Activated CD8-positive, alpha-beta memory T cell treated with anti-CD3 and anti-CD28 coated beads for 4 hours (primary cell): ENCODE results near the gene RGS21.
"Not testable (repeated sequence)": the region's sequence is repeated elsewhere in the genome, so short reads cannot be mapped to it uniquely, and the experiment has no call there.

Source experiments
- DNase-seq, 2 donors: peaks; one replicate each; pipeline ENCODE4 v3.0.0-alpha.2; 2020; ENCODE audit warnings: low read depth in 2 of 2

Gene RGS21, protein sequence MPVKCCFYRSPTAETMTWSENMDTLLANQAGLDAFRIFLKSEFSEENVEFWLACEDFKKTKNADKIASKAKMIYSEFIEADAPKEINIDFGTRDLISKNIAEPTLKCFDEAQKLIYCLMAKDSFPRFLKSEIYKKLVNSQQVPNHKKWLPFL

GRCh38 chr1:192316942-192317450, at the start of gene RGS21:
Gene RGS21, plus strand, starts transcription at chr1:192316992. Its CDS starts 26,045 bp downstream, at chr1:192343037.
- no peak for DNase-seq

DNA sequence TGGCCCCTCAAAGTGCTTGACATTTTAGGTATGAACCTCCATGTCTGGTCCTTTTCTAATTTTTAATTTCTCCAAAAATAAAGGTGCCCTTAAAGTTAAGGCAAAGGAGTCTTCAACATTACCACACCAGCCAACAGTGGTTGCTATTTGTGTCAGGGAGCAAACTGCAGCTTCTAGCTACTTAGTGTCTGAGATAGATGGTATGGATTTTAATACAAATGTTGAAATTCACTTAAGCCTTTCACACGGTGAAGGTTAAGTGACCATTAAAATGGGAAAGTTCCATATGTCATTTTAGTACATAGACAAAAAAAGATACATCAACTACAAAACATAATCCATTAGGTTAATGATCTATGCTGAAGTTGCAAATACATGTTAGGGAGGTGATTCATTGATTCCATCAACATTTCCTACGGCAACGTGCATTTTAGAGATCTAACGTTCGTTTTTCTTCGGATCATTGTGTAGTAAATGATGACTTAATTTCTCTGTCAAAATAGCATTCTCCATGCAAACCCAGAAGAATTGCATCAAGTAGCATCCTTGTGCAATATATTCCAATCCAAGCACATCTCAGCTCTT, 48.2 kb upstream of the RGS21 start:
- no peak for DNase-seq

DNA sequence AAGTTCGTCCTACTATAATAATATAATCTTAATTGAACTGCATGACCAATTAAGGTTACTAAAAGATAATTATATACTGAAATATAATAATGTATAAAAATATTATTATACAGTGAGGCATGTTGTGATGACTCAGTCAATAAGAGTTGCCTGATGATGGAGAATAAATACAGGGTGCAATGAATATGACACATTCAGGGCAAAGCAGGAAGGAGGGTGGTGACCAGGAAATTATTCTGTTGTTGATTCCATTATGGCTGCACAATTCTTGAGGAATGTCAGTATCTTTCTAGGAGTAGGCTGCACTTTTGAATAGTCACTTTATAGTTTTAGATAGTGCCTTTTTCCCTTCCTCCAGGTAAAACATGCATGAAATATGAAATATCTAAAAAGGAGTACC, 46.4 kb upstream of the RGS21 start:
- no peak for DNase-seq

- no peak for DNase-seq
Observed at GRCh38 chr1:192272732-192273131, 44.1 kb upstream of the RGS21 start.

- DNase-seq: no peak
Observed at GRCh38 chr1:192274588-192274987, 42.2 kb upstream of the RGS21 start.

- DNase-seq: no peak
Observed at GRCh38 chr1:192277635-192278034, 39.2 kb upstream of the RGS21 start.

GRCh38 chr1:192284927-192285326, 31.9 kb upstream of the RGS21 start:
- no peak for DNase-seq

- no peak for DNase-seq
Observed at GRCh38 chr1:192303029-192303428, 13.8 kb upstream of the RGS21 start.

- not testable (repeated sequence) for DNase-seq
Observed at GRCh38 chr1:192308314-192308713, 8.5 kb upstream of the RGS21 start.

GRCh38 chr1:192311281-192311680, 5.5 kb upstream of the RGS21 start:
- no peak for DNase-seq

DNA sequence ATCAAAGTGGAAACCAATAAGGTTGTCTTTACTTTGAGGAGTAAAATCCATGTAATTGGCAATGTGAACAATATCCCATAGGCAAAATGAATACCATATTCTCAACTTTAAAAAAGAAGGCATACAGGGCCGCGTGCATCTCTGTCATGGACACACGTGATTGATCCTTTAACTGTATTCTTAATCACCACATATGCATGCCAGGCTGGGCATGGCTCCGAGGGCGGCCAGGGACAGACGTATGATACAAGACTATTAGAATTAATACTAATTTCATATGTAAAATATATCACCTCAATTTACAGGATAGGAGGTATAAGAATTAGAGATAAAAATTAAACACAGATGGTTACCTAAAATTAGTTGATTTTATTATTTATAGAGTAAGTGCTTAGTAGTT, 11.2 kb downstream of the RGS21 start:
- no peak for DNase-seq

DNA sequence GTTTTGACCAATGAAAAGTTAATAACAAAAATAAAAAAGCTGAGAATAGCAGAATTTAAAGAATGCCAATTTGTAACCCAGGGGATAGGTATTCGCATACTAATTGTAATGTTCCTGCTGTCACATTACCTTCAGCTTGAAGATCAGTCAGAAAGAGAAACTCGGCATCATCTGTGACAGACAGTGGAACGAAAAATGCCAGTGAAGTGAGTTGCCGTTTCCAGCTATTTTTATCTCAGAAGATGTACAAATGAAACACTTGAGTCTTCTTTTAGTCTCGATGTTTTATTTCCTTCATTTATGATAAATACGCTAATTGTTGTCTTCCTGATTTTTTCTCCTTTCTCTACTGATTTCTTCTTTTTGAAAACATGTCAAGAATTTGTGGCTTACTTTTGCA, 26.1 kb downstream of the RGS21 start:
- DNase-seq: no peak

- DNase-seq: no peak
Observed at GRCh38 chr1:192343344-192343743, 26.6 kb downstream of the RGS21 start.

DNA sequence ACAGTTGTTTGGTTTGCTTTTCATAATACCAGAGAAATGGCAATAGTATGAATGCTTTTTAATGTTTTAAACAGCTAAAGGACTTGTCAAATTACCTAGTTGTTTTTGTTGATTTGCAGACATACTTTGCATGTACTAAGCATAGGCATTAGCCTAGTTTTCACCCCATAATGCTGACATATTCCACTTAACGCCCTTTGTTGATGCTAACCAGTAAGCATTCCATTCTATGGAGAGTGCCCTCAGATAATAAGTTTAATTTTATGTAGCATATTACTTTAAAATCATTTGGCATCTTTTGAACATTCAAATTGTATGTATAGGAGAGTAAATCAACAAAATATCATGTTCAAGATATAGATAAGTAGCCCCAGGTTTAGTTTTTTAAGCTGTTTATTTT, 32.5 kb downstream of the RGS21 start:
- no peak for DNase-seq

GRCh38 chr1:192350356-192350755, 33.6 kb downstream of the RGS21 start:
- no peak for DNase-seq

DNA sequence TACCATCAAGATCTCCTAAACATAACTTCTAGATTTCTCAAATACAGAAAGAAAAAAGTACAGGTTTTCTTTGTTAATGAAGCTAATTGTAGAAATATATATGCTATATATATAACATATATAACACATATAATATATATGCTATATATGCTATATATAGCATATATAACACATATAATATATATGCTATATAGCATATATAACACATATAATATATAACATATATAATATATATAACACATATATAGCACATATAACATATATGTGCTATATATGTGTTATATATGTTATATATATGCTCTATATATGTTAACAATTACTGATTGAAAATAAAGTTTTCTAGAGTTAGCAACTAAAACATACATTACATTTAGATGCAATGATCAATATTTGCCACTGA, 34.8 kb downstream of the RGS21 start:
- DNase-seq: no peak

DNA sequence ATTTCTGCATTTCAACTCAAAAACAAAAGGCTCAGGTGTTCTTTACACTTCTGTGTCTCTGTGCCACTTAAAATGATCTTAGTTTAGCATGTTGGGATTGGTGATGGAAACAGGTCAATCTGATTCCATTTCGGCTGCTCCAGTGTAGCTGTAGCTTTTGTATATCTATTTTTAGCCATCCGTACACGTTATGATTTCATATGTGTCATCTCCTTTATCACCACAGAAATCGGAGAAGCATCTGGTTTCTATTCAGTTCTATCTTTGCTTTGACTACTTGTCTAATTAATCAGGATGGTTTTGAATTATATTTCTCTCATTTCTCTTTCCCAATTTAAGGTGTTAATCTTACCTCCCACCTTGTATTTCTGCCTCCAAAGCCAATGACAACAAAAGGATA, 41.1 kb downstream of the RGS21 start:
- DNase-seq: no peak

- DNase-seq: no peak
Observed at GRCh38 chr1:192358402-192358801, 41.6 kb downstream of the RGS21 start.

GRCh38 chr1:192358822-192359221, 42.0 kb downstream of the RGS21 start:
- no peak for DNase-seq

GRCh38 chr1:192363177-192363576, 46.4 kb downstream of the RGS21 start:
- DNase-seq: no peak

DNA sequence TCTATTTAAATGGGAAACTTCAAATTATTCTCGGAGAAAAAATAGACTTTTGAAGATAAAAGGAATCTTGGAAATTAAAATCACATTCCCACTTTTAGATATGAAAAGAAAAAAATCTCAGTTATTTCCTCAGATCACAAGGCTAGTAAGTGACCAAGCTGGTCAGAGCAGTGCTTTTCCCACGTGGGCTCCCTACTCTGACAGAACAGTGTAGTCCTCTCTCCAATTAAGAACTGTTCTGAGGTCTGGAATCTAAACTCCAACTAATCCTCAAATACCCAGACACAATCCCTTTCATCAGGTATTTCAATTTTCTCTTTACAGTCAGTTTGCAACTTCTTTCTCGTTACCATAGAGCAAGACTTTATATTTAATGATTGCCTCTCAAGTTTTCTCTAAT, 50.6 kb downstream of the RGS21 start:
- no peak for DNase-seq

GRCh38 chr1:192375306-192375705, 58.5 kb downstream of the RGS21 start:
- no peak for DNase-seq

DNA sequence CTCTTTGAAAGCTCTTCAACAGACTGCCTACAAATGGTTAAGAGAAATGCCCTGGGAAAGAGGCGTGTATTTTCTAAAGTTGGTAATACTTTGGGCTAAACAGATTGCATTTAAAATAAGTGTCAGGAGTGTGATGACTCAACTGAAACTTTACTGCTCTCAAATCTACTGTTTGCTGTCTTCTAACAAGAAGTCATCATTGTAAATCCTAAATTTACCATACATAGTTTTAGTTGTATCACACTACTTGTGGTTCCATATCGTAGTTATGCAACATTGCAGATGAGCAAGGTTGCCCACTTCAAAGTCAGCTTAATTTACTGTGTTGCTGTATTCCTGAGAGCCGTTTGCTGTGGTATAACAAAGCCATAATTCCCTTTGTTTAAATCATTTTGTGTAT, 59.6 kb downstream of the RGS21 start:
- DNase-seq: no peak

- no peak for DNase-seq
Observed at GRCh38 chr1:192378276-192378675, 61.5 kb downstream of the RGS21 start.
